HG03135 (cell line): ENCODE results near the gene AGXT.

Experiments used
- ATAC-seq: cut with Tn5 transposase; IDR thresholded peaks from one replicate; pipeline ENCODE4 v1.9.1; 2021; ENCODE audit warnings: mild to moderate bottlenecking, moderate library complexity; ENCODE audit not compliant: unreplicated experiment

The AGXT gene

DNA sequence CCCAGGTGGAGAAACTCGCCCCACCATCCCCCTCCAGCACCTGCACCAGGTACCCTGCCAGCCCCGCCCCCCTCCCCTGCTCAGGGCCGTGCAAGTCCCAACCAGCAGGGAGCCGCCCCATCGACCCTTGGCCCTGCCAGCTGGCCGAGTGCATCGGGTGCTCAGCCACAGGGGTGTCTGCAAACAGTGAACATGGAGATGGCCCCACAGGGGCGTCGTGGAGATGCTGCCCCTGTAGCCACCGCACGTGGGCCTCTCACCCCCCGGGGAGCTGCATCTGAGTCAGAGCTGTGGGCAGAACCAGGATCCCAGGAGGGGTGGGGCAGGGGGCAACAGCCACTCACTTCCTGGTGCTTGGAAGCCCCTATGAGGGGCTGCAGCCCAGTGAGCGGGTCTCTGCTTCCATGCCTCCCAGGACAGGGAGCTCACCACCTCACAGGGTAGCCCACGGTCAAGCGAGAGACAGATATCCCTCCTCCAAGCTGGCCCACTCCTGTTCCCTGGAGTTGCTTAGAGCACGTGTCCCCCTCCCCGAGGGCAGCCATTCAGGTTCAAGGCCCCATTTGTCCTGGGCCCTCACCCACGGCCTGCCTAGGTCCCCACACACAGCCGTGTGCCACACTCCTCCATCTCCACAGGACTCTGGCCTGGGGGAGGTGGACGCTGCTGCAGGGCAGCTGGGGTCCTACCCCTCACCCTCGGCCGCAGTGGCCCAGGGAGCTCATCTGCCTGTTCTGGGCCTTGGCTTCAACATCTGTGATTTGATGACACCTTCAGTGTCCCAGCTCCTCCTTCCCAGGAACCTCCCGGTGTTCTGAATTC lies 28.5 kb downstream of the AGXT start:
- no peak for ATAC-seq

DNA sequence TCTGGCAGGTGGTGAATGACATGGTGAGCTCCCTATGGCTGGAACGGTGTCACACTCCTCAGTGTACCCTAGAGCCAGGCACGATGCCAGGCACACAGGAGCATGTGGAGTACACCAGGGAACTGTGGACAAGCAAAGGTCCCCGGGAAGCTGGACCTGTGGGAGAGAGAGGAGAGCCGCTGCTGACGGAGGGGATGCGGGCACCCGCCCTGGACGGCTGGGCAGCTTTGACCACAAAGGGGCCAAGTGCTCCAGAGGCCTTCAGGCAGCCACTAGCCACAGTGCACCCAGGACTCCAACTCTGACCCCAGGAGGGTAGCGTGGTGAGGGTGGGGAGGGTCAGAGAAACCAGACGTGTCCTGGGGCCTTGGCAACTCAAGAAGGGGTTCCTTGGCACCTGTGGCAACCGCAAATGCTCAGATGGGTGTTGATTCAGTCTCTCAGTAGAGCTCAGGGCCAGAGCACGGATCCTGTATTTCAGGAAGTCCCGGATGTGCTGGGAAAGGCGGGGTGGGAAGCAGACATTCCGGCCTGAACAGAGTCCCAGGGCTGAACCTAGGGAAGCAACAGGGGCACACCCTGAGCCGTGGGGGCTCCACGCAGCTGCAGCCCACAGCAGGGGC lies 29.6 kb downstream of the AGXT start:
- no peak for ATAC-seq

DNA sequence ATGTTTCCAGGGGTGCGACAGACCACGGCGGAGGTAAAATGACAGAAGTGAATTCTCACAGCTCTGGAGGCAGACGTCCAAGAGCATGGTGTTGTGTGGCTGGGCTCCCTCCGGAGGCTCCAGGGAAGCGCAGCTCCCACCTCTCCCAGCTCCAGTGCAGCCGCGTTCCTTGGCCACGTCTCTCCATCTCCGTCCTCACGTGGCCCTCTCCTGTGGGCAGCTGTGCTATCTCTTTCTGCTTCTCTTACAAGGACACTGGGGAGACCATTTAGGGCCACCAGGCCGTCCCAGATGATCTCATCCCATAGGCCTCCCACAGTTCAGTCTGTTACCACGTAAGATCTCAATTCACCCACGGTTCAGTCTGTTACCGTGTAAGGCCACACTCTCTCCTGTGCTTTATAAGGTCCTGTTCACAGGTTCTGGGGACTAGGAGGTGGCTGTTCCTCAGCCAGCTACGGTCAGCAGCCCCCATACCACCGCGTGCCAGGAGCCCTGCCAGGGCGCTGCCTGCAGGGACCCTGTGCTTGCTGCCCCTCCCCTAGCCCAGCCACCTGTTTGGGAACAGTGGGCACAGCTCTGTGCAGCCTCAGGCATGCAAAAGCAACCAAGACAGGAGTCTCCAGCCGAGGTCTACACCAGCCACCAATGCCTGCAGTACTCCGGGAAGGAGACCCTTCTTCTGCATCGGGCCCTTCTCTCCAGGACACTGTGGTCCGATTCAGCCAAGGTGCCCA lies 30.3 kb downstream of the AGXT start:
- no peak for ATAC-seq

DNA sequence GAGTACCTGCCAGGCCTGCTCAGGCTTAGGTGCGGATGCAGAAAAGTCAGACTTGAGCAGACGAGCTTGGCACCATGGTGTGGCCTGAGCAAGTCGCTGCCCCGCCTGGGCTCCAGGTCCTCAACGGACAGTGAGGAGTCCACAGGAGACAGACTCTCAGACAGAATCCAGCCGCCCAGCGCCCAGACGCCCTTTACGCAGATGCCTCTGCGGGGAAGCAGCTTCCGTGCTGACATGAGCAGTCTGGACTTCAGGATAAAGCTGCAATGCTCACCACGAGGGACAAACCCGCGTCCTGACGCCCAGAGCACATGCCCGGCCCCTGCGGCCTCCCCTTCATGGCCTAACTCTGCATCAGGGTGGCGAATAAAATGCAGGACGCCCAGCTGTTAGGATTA lies 30.8 kb downstream of the AGXT start:
- no peak for ATAC-seq

DNA sequence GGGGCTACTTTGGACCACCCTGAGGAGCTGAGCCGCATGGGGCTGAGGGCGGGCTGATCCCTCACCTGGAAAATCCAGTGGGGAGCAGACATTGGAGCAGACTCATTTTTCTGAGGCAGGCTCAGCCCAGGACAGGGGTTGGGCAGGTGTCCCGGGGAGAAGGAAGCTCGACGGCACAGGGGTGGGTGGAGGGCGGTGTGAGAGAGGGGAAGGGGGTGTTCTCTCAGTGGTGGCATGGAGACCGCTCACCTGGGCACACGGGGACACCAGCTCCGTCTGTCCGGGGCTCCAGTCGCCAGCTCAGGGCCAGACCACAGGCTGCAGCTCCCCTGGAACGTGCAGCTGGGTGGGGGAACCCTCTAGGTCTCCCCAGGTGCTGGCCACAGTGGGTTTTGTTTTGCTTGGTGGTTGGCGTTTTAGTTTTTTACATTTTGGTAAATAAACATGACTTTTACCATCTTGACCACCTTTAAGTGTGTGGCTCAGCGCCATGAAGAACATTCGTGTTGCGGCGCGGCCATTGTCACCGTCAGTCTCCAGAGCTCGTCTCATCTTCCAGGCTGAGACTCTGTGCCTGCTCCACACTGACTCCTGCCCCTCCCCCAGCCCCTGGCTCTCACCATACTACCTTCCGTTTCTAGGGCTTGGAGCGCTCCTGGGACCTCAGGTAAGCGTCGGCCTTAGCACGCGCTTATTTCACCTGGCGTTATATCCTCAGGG lies 31.7 kb downstream of the AGXT start:
- ATAC-seq: no peak

DNA sequence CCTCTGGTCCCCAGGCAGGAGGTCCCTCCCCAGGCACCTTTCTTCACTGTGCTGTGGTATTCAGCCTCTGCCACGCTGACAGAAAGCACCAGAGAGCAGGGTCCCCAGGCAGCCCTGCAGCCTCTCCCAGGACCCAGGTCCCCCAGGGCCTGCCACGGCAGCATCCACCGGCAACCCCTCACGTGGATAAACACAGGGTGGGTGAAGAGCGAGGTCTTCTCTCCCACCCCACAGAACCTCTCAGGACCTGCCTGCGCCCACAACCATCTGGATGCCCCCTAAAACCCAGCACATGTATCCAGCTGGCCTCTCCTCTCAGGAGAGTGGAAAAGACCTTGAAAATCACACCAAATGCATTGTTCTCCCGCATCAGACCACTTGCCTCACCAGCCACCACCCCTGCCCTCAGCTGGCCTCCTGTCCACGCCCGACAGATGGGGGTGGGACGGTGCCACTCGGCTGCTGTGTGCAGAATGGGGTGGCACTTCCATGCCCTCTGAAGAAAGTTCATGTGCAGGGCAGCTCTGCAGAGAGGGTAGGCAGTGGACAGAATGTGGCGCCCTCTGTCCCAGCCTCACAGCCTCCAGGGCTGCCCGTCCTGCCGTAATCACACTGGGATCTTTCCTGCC lies 33.5 kb downstream of the AGXT start:
- no peak for ATAC-seq

DNA sequence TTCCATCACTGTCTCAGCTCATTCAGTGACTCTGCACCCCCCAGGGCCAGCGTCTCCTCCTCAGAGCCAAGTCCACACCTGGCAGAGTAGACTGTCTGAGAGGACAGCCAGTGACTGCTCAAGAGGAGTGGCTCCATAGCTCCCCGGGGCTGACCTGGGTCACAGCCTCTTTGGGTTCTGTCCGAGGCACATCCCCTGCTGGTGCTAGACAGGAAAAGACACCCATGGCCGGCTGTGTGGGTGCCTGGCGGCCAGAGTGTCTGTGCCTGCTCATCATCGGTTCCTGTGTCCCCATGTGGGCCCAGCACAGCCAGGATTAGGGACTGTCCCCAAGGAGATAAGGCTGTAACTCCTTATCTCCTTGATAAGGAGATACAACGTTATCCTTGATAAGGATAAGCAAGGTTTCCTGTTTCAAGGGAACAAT lies 34.0 kb downstream of the AGXT start:
- ATAC-seq: no peak

DNA sequence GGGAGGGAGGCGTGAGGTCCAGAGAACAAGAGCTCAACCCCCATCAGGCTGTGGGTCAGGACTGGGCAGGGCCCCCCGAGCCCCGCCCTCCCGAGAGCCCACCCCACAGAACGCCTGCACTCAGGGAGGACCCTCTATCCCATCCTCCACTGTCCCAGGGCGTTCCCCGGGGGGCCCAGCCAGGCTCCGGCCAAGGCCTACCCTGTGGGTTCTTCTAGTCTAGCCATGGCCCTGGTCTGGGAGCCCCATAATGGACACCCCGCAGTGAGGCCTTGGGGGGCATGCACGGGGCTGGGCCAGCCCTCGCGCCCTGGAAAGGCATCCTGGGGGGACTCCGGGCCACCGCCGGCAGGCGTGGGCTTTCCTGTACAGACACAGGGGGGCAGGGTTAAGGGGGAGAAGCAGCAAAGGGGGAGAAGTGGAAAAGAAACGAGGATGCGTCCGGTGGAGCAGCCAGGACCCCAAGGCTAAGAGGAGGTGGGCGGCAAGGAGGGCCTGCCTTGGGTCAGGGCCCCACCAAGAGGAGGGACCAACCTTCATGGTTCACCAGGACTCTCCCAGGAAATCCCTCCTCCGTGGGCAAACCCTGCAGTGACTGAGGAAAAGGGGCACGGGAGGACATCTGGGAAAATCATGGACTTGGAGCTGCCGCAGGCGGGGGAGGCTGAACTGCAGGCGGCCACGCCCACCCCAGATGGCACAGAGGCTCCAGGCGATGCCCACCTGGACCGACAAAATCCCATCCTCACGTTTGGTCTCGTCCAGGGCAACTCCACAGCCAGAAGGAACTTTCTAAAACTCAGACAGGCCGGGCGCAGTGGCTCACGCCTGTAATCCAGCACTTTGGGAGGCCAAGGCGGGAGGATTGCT lies 34.8 kb downstream of the AGXT start:
- no peak for ATAC-seq

DNA sequence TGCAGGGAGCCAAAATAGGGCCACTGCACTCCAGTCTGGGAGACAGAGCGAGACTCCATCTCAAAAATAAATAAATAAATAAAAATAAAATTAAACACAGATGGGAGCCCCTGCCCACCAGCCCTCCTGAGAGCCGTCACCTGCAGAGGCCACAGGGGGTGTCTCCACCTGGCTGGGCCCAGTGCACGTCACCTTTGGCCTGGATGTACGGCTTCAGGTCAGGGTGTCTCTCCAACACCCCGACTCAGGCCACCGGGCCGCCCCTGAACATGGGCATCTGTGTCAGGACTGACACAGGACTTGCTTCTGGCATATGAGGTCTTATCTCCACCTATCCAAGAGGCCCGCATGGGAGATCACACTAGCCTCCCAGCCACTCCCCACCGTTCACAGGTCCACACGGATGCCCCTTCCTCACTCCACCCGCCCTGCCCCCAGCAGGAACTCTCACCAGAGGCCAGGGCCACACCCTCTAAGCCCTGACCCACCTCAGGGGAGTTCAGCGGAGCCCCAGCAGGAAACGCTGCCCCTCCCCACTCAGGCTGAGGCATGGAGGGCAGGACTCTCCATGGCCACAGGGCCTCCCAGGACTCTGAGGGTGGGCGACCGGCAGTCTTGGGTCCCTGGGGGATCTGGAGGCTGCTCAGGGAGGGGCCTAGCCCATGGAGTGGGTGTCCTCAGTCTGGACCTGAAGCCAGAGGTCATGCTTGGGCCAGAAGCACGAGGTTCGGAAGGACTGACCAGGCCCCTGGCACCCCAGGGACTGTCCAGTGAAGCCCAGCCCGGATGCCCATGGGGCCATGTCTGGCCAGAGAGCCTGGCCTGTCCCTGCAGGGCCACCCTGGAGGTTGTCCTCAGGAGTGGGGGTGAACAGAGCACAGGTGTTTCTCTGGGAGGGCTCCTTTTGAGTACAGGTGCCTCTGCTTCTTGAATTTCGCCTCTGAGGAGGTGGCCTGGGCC lies 35.9 kb downstream of the AGXT start:
- ATAC-seq: no peak

DNA sequence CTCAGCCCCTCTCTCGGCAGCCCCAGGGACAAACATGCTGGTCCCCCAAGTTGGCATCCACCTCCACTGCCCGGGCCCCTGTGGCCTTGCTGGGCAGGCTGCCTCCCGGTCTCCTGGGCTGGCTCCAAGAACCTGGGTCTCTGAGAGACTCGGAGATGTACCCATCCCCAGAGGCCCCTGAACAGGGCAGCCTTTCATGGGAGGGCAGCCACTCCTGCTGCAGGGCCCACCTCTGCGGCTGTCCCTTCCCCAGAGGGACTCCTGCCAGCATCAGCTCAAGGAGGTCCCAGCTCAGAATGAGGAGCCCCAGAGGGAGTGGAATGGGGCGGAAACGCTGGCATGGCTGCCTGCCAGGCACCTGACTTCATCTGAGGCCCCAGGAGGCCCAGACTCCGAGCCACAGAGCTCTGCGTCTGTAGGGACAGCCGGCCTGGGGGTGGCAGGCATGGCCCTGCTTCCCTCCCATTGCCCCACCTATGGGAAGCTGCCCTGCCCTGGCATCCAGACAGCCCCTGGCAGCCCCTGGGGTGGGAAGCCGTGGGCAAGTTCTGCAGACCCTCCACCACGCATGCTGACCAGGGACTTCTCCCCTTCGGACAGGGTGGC lies 36.7 kb downstream of the AGXT start:
- ATAC-seq: no peak

DNA sequence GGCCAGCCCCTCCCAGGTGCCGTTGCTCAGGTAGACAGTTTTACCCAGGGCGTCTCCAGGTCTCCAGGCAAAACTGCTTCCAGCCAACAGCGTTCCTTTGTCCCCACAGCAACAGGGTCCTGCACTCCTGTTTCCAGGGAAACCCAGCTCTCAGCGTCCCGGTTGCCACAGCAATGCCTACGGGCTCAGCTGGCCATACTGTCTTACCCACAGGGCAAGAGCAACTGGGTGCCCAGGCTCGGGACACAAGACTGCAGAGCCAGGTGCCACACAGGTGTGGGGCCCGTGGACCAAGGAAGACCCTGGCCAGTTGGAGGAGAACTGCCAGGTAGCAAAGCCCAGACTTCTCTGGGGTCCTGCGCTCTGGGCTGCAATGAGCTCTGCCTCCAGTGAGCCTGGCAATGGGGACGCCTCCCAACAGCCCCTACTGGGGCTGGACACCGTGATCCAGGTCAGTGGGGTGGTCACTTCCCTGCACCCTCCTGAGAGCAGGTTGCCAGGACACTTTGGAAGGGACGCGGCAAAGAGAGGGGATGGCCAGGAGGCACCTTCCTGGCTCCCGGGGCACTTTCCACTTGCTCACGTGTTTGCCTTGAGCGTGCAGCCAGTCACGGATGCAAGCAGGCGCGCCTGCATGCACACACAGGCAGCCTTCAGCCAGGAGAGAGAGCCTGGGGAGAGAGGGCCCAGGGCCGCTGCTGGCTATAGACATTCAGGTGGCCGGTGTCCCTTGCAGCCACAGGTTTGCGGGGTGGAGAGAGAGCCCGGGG lies 37.7 kb downstream of the AGXT start, which contains the start of gene CROCC2:
TSS of gene CROCC2 (plus strand) at position 196 of the 770 bp plus-strand sequence. CDS start at position 374, 178 bp downstream.
- no peak for ATAC-seq

DNA sequence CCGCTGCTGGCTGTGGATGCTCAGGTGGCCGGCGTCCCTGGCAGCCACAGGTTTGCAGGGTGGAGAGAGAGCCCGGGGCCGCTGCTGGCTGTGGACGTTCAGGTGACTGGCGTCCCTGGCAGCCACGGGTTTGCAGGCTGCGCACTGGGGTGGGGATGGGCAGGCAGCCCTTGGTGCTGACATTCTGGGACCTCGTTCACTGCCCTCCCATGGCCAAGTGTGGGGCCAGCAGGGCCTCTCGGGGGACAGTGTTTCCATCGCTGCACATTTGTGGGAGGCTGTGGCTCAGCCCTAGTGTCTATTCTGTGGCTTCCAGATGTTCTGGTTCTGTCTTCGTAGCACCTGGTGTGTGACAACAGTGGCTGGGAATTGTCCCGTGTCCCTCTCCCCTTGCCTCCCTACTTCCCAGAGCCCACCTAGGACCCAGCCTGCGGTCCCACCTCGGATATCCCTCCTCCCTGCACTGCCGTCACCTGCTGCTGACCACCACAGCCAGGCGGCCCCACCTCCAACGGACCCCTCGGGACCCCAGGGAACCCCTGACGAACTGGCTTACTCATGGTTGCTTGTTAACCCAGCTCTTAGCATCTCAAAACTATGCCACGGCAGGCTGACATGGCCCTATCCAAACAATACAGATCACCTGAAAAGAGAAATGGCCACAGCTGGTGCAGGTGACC lies 38.4 kb downstream of the AGXT start:
- ATAC-seq: no peak

DNA sequence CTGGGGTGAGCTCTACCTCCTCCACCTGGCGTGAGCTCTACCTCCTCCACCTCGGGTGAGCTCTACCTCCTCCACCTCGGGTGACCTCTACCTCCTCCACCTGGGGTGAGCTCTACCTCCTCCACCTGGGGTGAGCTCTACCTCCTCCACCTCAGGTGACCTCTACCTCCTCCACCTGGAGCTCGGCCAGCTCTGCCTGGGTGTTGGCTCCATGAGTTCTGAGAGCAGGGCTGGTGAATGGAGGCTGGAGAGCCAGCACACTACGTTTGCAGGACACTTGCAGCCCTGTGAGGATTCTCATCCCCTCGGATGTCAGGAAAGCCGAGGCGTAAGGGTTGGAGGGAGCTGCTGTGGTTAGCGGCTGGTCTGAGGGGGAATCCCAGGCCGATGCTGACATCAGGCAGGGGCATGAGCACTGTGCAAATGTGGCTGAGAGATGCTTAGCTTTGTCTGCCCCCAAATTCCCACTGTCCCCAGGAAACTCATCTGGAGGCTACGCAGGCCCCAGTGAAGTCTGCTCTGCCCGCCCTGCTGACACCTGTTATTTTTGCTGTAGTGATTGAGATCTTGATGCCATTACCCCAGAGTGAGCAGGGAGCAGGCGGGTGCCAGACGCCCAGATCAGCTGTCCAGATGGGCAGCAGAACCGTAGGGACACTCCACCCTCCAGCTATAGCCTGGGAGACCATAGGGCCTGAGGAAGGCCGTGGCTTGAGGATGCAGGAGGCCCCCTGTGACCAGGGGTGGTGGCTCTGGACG lies 40.8 kb downstream of the AGXT start:
- no peak for ATAC-seq

DNA sequence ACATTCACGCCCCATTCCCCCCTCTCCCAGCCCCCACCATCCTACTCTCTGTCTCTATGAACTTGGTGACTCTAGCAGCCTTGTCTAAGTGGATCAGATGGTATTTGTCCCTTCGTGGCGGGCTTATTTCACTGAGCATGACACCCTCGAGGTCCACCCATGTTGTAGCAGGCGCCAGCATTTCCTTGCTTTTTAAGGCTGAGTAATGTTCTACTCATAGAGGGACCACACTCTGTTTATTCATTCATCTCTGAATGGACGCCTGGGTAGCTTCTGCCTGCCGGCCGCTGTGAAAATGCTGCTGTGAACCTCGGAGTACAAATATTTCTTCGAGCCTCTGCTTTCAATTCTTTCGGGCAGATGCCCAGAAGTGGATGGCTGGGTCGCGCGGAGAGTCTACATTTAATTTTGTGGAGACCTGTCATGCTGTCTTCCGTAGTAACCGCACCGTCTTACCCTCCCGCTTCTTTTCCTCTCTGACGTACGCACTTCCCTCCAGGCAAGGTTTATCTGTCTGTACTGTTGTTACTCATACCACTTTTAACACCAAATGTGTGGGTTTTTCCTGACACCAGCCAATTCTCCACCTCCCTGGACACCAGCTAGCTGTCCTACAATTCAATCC lies 43.1 kb downstream of the AGXT start:
- ATAC-seq: no peak
